OCI-LY1 (cell line): Measurements from ENCODE around the gene LDHAL6B.

ENCODE experiments used
- H2AFZ ChIP-seq: fragments of 200-600 bp; sonication (generic), shearing (Covaris generic); 2 replicates; pipeline ENCODE4 v1.6.0; 2014; ENCODE audit warnings: antibody characterized with exemption, mild to moderate bottlenecking, low read length
- H3F3A ChIP-seq: fragments of 200-600 bp; sonication (generic), shearing (Covaris generic); 2 replicates; pipeline ENCODE4 v1.6.0; 2014; ENCODE audit warnings: mild to moderate bottlenecking, antibody characterized with exemption, low read length, moderate library complexity; ENCODE audit not compliant: insufficient read depth
- H3K27ac ChIP-seq: fragments of 200-600 bp; sonication (generic); 2 replicates; pipeline ENCODE4 v1.5.1; 2014; ENCODE audit warnings: low read length, mixed run types, mild to moderate bottlenecking, low read depth; ENCODE audit not compliant: poor library complexity, severe bottlenecking
- H3K27me3 ChIP-seq: fragments of 200-600 bp; sonication (generic); 2 replicates; pipeline ENCODE4 v1.6.0; 2014; ENCODE audit warnings: antibody characterized with exemption, mild to moderate bottlenecking, low read length, moderate library complexity; ENCODE audit not compliant: insufficient read depth
- H3K36me3 ChIP-seq: fragments of 200-600 bp; sonication (generic); 2 replicates; pipeline ENCODE4 v1.6.1; 2014; ENCODE audit warnings: mild to moderate bottlenecking, antibody characterized with exemption, low read length, moderate library complexity, mixed read lengths; ENCODE audit not compliant: insufficient read depth
- H3K4me1 ChIP-seq: fragments of 200-600 bp; sonication (generic); 2 replicates; pipeline ENCODE4 v1.5.1; 2014; ENCODE audit warnings: mild to moderate bottlenecking, low read length, moderate library complexity; ENCODE audit not compliant: insufficient read depth, severe bottlenecking
- H3K4me2 ChIP-seq: fragments of 200-600 bp; sonication (generic), shearing (Covaris generic); 2 replicates; pipeline ENCODE4 v1.6.1; 2014; ENCODE audit warnings: low read length
- H3K4me3 ChIP-seq: fragments of 200-600 bp; sonication (generic); 2 replicates; pipeline ENCODE4 v1.5.1; 2014; ENCODE audit warnings: low read length, low read depth, mild to moderate bottlenecking, mixed read lengths; ENCODE audit not compliant: poor library complexity, severe bottlenecking
- H3K79me2 ChIP-seq: fragments of 200-600 bp; shearing (Covaris generic); 2 replicates; pipeline ENCODE4 v1.6.1; 2016; ENCODE audit warnings: mixed run types, low read length, mixed read lengths; ENCODE audit not compliant: insufficient read depth
- H3K9ac ChIP-seq: fragments of 200-600 bp; sonication (generic), shearing (Covaris generic); 2 replicates; pipeline ENCODE4 v1.6.1; 2014; ENCODE audit warnings: mild to moderate bottlenecking, low read length, mixed read lengths
- H3K9me2 ChIP-seq: fragments of 200-600 bp; sonication (generic), shearing (Covaris generic); 2 replicates; pipeline ENCODE4 v1.6.1; 2014; ENCODE audit warnings: low read depth, mild to moderate bottlenecking, low read length, mixed read lengths
- H3K9me3 ChIP-seq: fragments of 200-600 bp; shearing (Covaris generic); 2 replicates; pipeline ENCODE4 v1.6.1; 2014; ENCODE audit warnings: low read length, mixed read lengths
- H4K20me1 ChIP-seq: fragments of 200-600 bp; sonication (generic), shearing (Covaris generic); 2 replicates; pipeline ENCODE4 v1.6.0; 2016; ENCODE audit warnings: mild to moderate bottlenecking, low read length; ENCODE audit not compliant: insufficient read depth
- CTCF ChIP-seq: fragments of 200-600 bp; sonication (generic), shearing (Covaris generic); IDR thresholded peaks from 2 replicates; pipeline ENCODE4 v1.5.1; 2017; ENCODE audit warnings: mild to moderate bottlenecking, antibody characterized with exemption, low read length, moderate library complexity, mixed read lengths
- EZH2 ChIP-seq: fragments of 200-600 bp; sonication (generic), shearing (Covaris generic); IDR thresholded peaks from 2 replicates; pipeline ENCODE4 v1.8.0; 2017; ENCODE audit warnings: borderline replicate concordance, mixed run types, mild to moderate bottlenecking, antibody characterized with exemption, low read length, moderate library complexity, mixed read lengths

Gene LDHAL6B

GRCh38 chr15:59199626-59200465, 6.8 kb upstream of the LDHAL6B start:
- no peaks in the 10 kb centered on the region for H3K9me2 ChIP-seq
- TF ChIP-seq CTCF (no peak), EZH2 (no peak)
- no peaks in the 10 kb centered on the region for H3F3A ChIP-seq
- H3K4me1 ChIP-seq: no peaks in the 10 kb centered on the region
- H3K36me3 ChIP-seq: peaks cover 91% of the 10 kb centered on the region
- no peak overlapping the region for H3K4me3 ChIP-seq
- H4K20me1 ChIP-seq: no peaks in the 10 kb centered on the region
- no peak overlapping the region for H3K4me2 ChIP-seq
- no peak overlapping the region for H3K27ac ChIP-seq
- no peak overlapping the region for H2AFZ ChIP-seq
- no peaks in the 10 kb centered on the region for H3K9me3 ChIP-seq
- H3K27me3 ChIP-seq: no peaks in the 10 kb centered on the region
- H3K79me2 ChIP-seq: no peaks in the 10 kb centered on the region
- H3K9ac ChIP-seq: no peak overlapping the region

- peaks cover 91% of the 10 kb centered on the region for H3K36me3 ChIP-seq
- H3K4me1 ChIP-seq: no peaks in the 10 kb centered on the region
- no peaks in the 10 kb centered on the region for H3K79me2 ChIP-seq
- no peak overlapping the region for H3K4me3 ChIP-seq
- H3F3A ChIP-seq: no peaks in the 10 kb centered on the region
- H3K9me2 ChIP-seq: no peaks in the 10 kb centered on the region
- no peaks in the 10 kb centered on the region for H4K20me1 ChIP-seq
- no peaks in the 10 kb centered on the region for H3K9me3 ChIP-seq
- H2AFZ ChIP-seq: no peak overlapping the region
- TF ChIP-seq EZH2 (no peak), CTCF (no peak)
- no peak overlapping the region for H3K4me2 ChIP-seq
- no peaks in the 10 kb centered on the region for H3K27me3 ChIP-seq
- H3K27ac ChIP-seq: no peak overlapping the region
- H3K9ac ChIP-seq: no peak overlapping the region
Measured at GRCh38 chr15:59200560-59200959, 6.1 kb upstream of the LDHAL6B start.

- no peak overlapping the region for H3K9ac ChIP-seq
- H3K4me2 ChIP-seq: no peak overlapping the region
- H3K27ac ChIP-seq: no peak overlapping the region
- H3K27me3 ChIP-seq: no peaks in the 10 kb centered on the region
- no peak overlapping the region for H3K4me3 ChIP-seq
- no peaks in the 10 kb centered on the region for H3K4me1 ChIP-seq
- H3K9me2 ChIP-seq: no peaks in the 10 kb centered on the region
- no peaks in the 10 kb centered on the region for H3K79me2 ChIP-seq
- no peak overlapping the region for H2AFZ ChIP-seq
- H4K20me1 ChIP-seq: no peaks in the 10 kb centered on the region
- H3F3A ChIP-seq: no peaks in the 10 kb centered on the region
- H3K36me3 ChIP-seq: peaks cover 95% of the 10 kb centered on the region
- H3K9me3 ChIP-seq: no peaks in the 10 kb centered on the region
- no peak for TF ChIP-seq CTCF
- no peak for TF ChIP-seq EZH2
Measured at GRCh38 chr15:59203008-59203407, 3.6 kb upstream of the LDHAL6B start.
